Measurements from ENCODE around the gene MARVELD3. TPM values are rescaled to one million over a fixed set of nuclear protein-coding genes. Genes with fewer than 3 reads are reported as not detected.

Gene MARVELD3
- total and polyA plus RNA-seq, 10 donors: 0.02 to 0.76 (median 0.10) TPM; not detected in 4

- DNase-seq: no peak
- Histone ChIP-seq H3K36me3 (peaks cover 0 to 88% (median 37%) of the 10 kb centered on the region in 6 donors), H3K27ac (no peak overlapping the region), H3K9me3 (no peaks in the 10 kb centered on the region), H3K4me3 (no peak overlapping the region), H3K4me1 (no peaks in the 10 kb centered on the region), H3K27me3 (replicated peaks in 1 of 7) (no peaks in the 10 kb centered on the region)
- intact Hi-C loops (cut with DNase I; ENCODE audit: low total_unique reads): no loop called here
- 93 to 98% (median 96%) methylated on average over 7 of the region's 7 CpGs for WGBS, 5 donors
- no peak for TF ChIP-seq POLR2AphosphoS5 (IDR thresholded peaks at IDR 0.05)
- TF ChIP-seq POLR2A (IDR thresholded peaks at IDR 0.05): no peak
- no peak for TF ChIP-seq CTCF (IDR thresholded peaks at IDR 0.05 in 8 of 11, conservative IDR thresholded peaks at IDR 0.05 in 3 of 11)
Measured at GRCh38 chr16:71649704-71650103, 23.7 kb downstream of the MARVELD3 start.

- no peaks in the 10 kb centered on the region for H3K4me1 ChIP-seq
- WGBS, 5 donors: 82 to 96% (median 89%) methylated on average over 4 of the region's 4 CpGs
- H3K9me3 ChIP-seq: no peaks in the 10 kb centered on the region
- peaks cover 0 to 84% (median 37%) of the 10 kb centered on the region in 6 donors for H3K36me3 ChIP-seq
- no peak for DNase-seq
- H3K27me3 ChIP-seq (replicated peaks in 1 of 7): no peaks in the 10 kb centered on the region
- no peak for TF ChIP-seq CTCF (IDR thresholded peaks at IDR 0.05 in 8 of 11, conservative IDR thresholded peaks at IDR 0.05 in 3 of 11)
- TF ChIP-seq POLR2AphosphoS5 (IDR thresholded peaks at IDR 0.05): no peak
- TF ChIP-seq POLR2A (IDR thresholded peaks at IDR 0.05): no peak
- H3K27ac ChIP-seq: no peak overlapping the region
- intact Hi-C loops (cut with DNase I; ENCODE audit: low total_unique reads): no loop called here
- no peak overlapping the region for H3K4me3 ChIP-seq
Measured at GRCh38 chr16:71658771-71659170, 32.8 kb downstream of the MARVELD3 start.

- 88 to 97% (median 97%) methylated on average over 2 of the region's 2 CpGs for WGBS, 5 donors
- no peak for TF ChIP-seq POLR2AphosphoS5 (IDR thresholded peaks at IDR 0.05)
- TF ChIP-seq POLR2A (IDR thresholded peaks at IDR 0.05): no peak
- no peak for TF ChIP-seq CTCF (IDR thresholded peaks at IDR 0.05 in 8 of 11, conservative IDR thresholded peaks at IDR 0.05 in 3 of 11)
- no peak for DNase-seq
- H3K27me3 ChIP-seq (replicated peaks in 1 of 7): no peaks in the 10 kb centered on the region
- intact Hi-C loops (cut with DNase I; ENCODE audit: low total_unique reads): no loop called here
- H3K4me1 ChIP-seq: no peaks in the 10 kb centered on the region
- H3K27ac ChIP-seq: no peak overlapping the region
- H3K36me3 ChIP-seq: peaks cover 0 to 86% (median 38%) of the 10 kb centered on the region in 6 donors
- no peak overlapping the region for H3K4me3 ChIP-seq
- no peaks in the 10 kb centered on the region for H3K9me3 ChIP-seq
Measured at GRCh38 chr16:71659471-71659870, 33.5 kb downstream of the MARVELD3 start.

DNA sequence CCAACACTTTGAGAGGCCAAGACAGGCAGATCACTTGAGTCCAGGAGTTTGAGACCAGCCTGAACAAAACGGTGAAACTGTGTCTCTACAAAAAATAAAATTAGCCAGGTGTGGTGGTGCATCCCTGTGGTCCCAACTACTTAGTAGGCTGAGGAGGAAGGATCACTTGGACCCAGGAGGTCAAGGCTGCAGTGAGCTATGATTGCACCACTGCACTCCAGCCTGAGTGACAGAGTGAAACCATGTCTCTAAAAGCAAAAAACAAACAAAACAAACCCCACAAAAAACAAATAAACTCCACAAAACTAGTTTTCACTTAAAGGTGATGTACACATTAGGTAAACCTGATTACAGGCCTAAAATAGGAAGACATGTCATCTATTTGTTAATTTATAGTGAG, 40.3 kb downstream of the MARVELD3 start:
- TF ChIP-seq POLR2A (IDR thresholded peaks at IDR 0.05) (no peak), POLR2AphosphoS5 (IDR thresholded peaks at IDR 0.05) (no peak), CTCF (IDR thresholded peaks at IDR 0.05 in 8 of 11, conservative IDR thresholded peaks at IDR 0.05 in 3 of 11) (no peak)
- H3K36me3 ChIP-seq: peaks cover 0 to 100% (median 55%) of the 10 kb centered on the region in 6 donors
- intact Hi-C loops (cut with DNase I; ENCODE audit: low total_unique reads): no loop called here
- no peak overlapping the region for H3K4me3 ChIP-seq
- no peaks in the 10 kb centered on the region for H3K9me3 ChIP-seq
- no peaks in the 10 kb centered on the region for H3K27me3 ChIP-seq (replicated peaks in 1 of 7)
- H3K4me1 ChIP-seq: no peaks in the 10 kb centered on the region
- 79 to 94% (median 90%) methylated on average over 1 of the region's 1 CpG for WGBS, 5 donors
- no peak overlapping the region for H3K27ac ChIP-seq
- no peak for DNase-seq
